Bone marrow (tissue), 2 donors: ENCODE results near the gene MPL.
A peak's percentile ranks its signal among the peaks of the same experiment; 100 is the strongest.
"Not testable (repeated sequence)": the region's sequence is repeated elsewhere in the genome, so short reads cannot be mapped to it uniquely, and the experiment has no call there.

Experiments
- DNase-seq, 2 donors: peaks; one replicate each; lab custom pipeline; 2025; lab: John Stamatoyannopoulos, UW

MPL gene

DNA sequence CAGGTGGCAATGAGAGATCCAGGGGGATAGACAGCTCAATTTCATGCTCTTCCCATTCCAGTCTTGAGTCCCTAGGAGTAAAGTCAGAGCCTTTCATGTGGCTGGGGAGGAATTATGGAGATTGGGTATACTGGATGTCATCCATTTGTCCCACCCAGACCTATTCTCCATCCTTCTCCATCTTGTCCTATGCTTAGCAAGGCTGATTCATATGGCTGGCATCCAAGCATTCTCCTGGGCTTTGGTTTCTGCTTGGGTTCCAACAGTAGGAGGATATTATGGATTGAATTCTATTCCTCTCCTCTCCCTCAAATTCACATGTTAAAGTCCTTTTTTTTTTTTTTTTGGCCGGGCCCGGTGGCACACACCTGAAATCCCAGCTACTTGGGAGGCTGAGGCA, 17.3 kb downstream of the MPL start:
- no peak for DNase-seq

GRCh38 chr1:43357251-43357650, 19.6 kb downstream of the MPL start:
- no peak for DNase-seq

DNA sequence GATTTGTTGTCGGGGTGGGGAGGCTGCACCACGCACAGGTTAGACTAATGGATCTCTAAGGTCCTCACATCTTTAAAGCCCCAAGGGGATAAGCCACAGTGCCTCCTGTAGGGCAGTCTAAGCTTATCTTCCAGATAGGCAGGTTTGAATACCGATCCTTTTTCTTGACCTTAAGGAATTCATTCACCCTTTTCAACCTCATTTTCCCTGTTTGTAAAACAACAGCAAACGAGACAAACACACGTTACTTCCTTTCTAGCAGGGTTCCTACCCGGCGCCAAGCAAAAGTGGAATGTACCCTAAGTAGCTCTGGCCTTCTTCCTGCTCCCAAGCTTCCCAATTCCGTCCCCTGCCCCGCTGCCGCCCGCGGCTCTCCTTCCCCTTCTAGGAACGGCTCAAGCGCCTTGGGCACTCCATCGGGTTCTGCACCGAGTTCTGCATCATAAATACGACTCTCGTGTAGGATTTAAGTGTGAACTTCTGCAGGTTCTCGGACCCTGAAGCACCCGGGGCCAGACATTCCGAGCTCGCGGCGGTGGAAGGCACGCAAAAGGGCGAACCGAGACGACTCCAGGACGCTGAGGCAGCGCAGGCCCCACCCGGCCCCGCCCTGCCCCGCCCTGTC, 20.6 kb downstream of the MPL start:
- DNase-seq: peak in 1 of 2 donors; percentile 41

GRCh38 chr1:43358746-43359693, 21.4 kb downstream of the MPL start, which contains the start of gene CDC20:
Gene CDC20, plus strand, starts transcription at chr1:43358981. Its CDS starts 235 bp downstream, at chr1:43359216.
- peak; percentile 86 to 95 for DNase-seq

DNA sequence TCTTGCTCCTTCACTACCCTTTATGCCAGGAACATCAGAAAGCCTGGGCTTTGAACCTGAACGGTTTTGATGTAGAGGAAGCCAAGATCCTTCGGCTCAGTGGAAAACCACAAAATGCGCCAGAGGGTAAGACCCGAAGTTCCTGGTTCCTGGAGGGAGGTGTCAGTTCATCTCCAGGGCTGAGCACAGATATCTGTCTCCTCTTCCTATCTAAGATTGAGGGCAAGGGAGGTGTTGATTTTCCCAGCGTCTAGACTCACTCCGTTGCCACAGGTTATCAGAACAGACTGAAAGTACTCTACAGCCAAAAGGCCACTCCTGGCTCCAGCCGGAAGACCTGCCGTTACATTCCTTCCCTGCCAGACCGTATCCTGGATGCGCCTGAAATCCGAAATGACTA, 22.1 kb downstream of the MPL start:
- DNase-seq: no peak

GRCh38 chr1:43360616-43361015, 23.0 kb downstream of the MPL start:
- no peak for DNase-seq

DNA sequence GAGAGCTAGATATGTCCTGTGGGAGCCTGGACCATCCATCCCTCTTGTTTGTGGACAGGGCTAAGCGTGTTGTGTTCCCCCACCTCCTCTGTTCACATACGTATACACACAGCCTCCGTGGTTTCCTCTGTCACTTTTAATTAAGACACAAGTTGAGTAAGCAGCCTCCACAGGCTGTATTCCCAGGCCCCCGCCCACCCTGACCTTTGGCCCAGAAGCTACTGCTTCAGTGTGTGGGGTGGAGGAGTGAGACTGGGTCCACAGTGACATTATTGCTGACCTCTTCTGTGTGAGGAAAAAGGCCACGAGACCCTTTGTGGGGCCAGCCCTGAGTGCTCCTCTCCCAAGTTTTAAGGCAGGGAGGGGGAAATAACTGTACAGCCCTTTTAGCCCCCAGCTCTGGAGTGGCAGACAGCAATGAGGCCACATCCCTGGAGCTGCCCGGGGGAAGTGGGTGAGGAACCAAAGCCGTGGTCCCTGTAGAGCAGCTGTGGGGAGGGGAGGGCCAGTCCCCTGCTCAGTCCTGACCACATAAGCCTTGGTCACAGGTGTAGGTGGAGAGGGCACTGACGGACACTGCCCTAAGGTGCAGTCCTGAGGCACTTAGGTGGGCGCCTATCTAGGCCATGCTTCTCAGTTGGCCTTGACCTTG, 25.8 kb downstream of the MPL start:
- DNase-seq: no peak

DNA sequence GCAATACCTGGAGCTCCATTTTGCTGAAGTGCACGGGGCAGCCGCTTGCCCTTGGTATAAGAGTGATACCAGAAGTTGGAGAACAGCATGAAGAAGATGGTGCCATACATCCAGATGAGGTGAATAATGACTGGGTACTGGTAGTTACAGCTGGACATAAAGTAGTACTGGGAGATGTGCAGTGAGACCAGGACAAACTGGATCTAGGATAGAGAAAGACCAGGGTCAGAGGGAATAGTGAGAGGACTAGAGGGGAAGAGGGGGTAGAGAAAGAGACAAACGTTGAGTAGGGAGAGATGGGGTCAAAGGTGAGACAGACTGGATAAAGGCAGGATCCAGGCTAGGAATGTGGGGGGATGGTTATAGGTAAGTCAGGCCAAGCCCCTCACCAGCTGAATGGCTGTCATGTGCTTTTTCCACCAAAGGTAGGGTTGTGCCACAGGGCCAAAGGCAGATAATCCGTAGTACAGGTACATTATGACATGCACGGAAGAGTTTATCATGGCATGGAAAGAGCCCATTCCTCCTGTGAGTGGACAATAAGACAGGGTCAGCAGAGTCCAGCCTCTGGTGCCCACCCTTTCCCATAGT, 26.4 kb downstream of the MPL start:
- DNase-seq: no peak

GRCh38 chr1:43365678-43366077, 28.1 kb downstream of the MPL start:
- no peak for DNase-seq

DNA sequence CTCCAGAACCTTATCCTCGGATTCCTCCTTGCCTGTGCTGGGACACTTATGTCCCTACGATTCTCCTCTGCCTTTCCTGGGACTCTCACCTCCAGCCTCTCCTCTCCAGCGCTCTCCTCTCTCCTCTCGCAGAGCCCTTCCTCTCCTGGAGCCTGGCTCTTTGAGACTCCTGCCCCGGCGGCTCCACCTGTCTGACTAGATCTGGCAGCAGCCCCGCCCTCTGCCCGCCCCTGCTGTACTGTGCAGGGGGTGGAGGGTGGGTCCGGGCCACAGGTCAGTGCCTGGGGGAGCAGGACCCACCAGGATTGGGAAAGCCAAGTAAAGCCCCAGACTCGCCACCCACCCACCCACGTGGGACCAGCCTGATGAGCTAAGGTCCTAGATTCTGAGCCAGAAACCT, 28.6 kb downstream of the MPL start:
- DNase-seq: no peak

DNA sequence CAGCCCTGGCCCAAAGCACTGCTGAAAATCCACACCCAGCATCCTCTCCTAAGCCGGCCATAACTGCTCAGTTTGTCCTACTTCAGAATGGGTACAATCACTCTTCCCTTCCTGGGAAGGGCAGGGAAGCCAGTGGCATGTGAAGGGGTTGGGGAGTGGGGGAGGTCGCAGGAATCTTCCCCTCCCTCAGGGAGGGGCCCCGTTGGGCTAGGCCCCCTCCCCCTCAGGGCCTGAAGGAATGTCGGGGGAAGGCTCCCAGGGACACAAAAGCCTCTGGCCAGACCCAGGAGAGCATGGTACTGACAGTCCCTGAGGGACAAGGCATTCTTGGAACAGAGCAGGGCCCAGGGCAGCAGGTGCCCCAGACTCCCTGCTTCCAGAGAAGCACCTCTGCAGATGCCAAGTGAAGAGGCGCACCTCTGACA, 29.0 kb downstream of the MPL start:
- DNase-seq: no peak

- DNase-seq: no peak
Measured at GRCh38 chr1:43367026-43367903, 29.6 kb downstream of the MPL start.

- peak; percentile 74 to 94 for DNase-seq
Measured at GRCh38 chr1:43367904-43368645, 30.5 kb downstream of the MPL start, which contains the start of gene ELOVL1. Gene ELOVL1, minus strand, starts transcription at chr1:43368011. Its CDS starts 2,402 bp downstream, at chr1:43365609.

- DNase-seq: no peak
Measured at GRCh38 chr1:43368646-43369020, 31.0 kb downstream of the MPL start.

DNA sequence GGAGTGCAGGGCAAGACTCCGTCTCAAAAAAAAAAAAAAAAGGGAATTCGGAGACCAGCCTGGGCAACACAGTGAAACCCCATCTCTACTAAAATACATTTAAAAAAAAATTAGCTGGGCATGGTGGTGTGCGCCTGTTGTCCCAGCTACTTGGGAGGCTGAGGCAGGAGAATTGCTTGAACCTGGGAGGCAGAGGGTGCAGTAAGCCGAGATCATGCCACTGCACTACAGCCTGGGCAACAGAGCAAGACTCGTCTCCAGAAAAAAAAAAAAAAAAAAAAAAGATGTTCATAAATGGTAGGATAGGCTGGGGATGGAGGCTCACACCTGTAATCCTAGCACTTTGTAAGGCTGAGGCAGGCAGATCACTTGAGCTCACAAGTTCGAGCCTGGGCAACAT, 32.2 kb downstream of the MPL start:
- DNase-seq: not testable (repeated sequence)

DNA sequence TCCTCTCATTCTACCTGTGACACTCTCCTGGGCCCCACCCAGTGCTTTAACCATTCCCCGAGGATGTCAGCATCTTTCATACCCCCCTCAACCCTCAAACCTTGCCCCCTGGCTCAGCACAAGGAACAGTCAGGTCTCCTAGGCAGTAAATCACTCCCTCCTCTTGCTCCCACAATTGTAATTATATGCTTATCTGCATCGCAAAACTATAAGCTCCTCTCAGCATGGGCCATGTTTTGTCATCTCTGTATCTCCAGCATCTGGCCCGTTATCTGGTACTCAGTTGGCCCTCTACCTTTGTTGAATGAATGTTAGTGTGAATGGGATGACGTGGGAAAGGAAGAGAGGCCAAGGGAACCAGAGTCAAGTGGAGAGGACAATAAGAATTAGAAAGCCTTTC, 32.9 kb downstream of the MPL start:
- DNase-seq: no peak

GRCh38 chr1:43372172-43372571, 34.6 kb downstream of the MPL start:
- DNase-seq: no peak

DNA sequence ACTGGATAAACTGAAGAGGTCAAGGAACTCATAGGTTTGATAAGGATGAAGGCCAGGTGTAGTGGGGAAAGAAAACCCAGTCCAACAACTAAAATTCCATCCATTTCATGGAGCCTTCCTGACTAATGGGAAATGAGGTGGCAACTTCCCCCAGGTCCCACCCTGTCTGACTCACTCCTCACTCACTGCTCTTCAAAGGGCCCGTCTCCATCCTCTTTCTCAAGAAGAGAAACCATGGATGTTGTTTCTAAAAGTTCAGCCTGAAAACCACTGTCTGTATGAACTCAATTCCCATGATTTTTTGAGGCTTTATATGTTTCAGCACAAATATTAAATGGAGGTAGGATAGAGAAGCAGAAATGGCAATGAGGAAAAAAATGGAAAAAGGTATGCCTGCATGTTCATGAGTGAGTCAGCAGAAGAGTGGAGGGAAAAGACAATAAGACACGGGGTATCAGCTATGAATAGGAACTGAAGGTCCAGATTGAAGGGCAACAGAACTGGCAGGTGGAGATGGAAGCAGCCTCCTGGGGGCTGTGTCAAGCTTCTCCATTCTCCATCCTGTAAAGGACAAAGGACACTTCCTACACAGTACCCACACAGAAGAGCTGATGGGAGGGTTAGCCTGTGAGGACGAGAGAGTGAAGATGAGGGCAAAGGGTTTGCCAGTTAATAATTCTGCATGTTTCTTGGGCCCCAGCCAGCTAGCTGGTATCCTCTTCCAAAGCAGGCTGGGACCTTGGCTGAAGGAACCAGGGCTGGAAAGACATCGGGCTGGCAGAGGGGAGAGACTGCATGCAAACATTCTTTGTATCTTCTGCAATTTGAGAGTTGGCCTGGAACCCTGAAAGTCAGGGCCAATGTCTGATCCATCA, 35.7 kb downstream of the MPL start:
- no peak for DNase-seq

DNA sequence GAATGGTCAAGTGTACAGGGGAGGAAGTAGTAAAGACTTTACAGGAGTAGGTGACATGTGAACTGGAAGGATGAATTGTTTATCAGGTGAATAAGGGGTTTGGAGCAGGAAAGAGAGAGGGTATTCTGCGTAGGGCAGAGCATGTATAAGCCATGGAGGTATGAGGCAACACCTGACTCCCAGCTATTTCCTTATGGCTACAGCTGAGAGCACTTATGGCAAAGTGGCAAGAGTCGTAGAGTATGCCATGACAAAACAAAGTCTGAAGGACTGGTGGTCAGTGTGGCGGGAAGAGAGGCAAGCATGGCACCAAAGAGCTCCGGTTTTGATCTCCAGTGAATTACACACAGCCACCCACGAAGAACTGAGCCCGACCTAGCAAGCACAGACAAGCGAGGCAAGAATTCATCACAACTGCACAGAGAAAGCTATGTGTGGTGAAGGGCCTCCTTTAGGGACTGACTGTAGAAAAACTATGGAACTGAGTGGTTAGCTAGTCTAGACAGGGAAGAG, 39.2 kb downstream of the MPL start:
- DNase-seq: no peak
